Endothelial cell of umbilical vein (primary cell): Measurements from ENCODE around the gene INPP5F. TPM values are rescaled to one million over a fixed set of nuclear protein-coding genes. Genes with fewer than 3 reads are reported as not detected.

Source experiments
- BruUV-seq: library from RNA; stranded (reverse); fragments of 400-500 nt; replicated peaks from 2 replicates; lab custom pipeline; 2021; lab: Mats Ljungman, UMichigan
- CTCF ChIA-PET: fragments of 300-600, 350-600 bp; sonication (Branson Sonifier 250); formaldehyde crosslinking; loops from one replicate; lab custom pipeline; 2021; ENCODE audit warnings: antibody characterized with exemption, inconsistent platforms; lab: Charles Lee
- POLR2A ChIA-PET: fragments of 300-600, 350-600 bp; sonication (Branson Sonifier 250); formaldehyde crosslinking; loops from one replicate; lab custom pipeline; 2021; ENCODE audit warnings: antibody characterized with exemption, inconsistent platforms; lab: Charles Lee
- DNase-seq: peaks from one replicate; pipeline ENCODE4 v3.0.0-alpha.2; 2011; ENCODE audit warnings: low read depth, low spot score
- FAIRE-seq: peaks from 2 replicates; lab custom pipeline; 2011; peaks lifted over from hg19 to GRCh38; lab: Jason Lieb, UNC
- H2AFZ ChIP-seq: 2 replicates; pipeline ENCODE4 v1.6.0; 2012; ENCODE audit warnings: low read depth, low read length, control low read depth, inconsistent platforms
- H3K27ac ChIP-seq: 2 replicates; pipeline ENCODE4 v1.5.1; 2011; ENCODE audit warnings: low read depth, mild to moderate bottlenecking, control low read depth, low read length, moderate library complexity; ENCODE audit not compliant: insufficient read depth
- H3K27me3 ChIP-seq, 2 experiments: 2 replicates each; pipeline versions ENCODE4 v1.6.0 to v1.6.1; 2011; ENCODE audit warnings: low read length in 2 of 2, mixed read lengths in 1 of 2; ENCODE audit not compliant: control insufficient read depth in 2 of 2, insufficient read depth in 2 of 2
- H3K36me3 ChIP-seq, 2 experiments: 2 replicates in 1 of 2; 3 replicates in 1 of 2; pipeline ENCODE4 v1.5.1; 2011; ENCODE audit warnings: low read length in 2 of 2, mild to moderate bottlenecking in 1 of 2, moderate library complexity in 1 of 2; ENCODE audit not compliant: control insufficient read depth in 2 of 2, insufficient read depth in 2 of 2; ENCODE audit errors: extremely low read depth in 1 of 2
- H3K4me1 ChIP-seq: 3 replicates; pipeline ENCODE4 v1.5.1; 2011; ENCODE audit warnings: mild to moderate bottlenecking, low read length; ENCODE audit not compliant: control insufficient read depth, insufficient read depth; ENCODE audit errors: extremely low read depth
- H3K4me2 ChIP-seq: 2 replicates; pipeline ENCODE4 v1.6.1; 2011; ENCODE audit warnings: low read length, control low read depth, mixed read lengths; ENCODE audit not compliant: insufficient read depth
- H3K4me3 ChIP-seq, 3 experiments: fragments of 200-600 bp in 1 of 3; sonication (generic), shearing (Covaris generic) in 1 of 3; replicated peaks in 1 of 3; 2 replicates each; pipeline ENCODE4 v1.5.1; 2011 to 2016; ENCODE audit warnings: control low read depth in 3 of 3, low read length in 3 of 3, mild to moderate bottlenecking in 2 of 3, inconsistent platforms in 1 of 3, low read depth in 1 of 3, moderate library complexity in 1 of 3; ENCODE audit not compliant: insufficient read depth in 1 of 3
- H3K79me2 ChIP-seq: 2 replicates; pipeline ENCODE4 v1.6.0; 2012; ENCODE audit warnings: low read length, inconsistent platforms; ENCODE audit not compliant: control insufficient read depth, insufficient read depth
- H3K9ac ChIP-seq: replicated peaks from 2 replicates; pipeline ENCODE3; 2011; ENCODE audit warnings: low read length, control low read depth; ENCODE audit not compliant: insufficient read depth; ENCODE audit errors: extremely low read depth
- H3K9me1 ChIP-seq: replicated peaks from 3 replicates; pipeline ENCODE4 v1.6.0; 2011; ENCODE audit warnings: mild to moderate bottlenecking, low read length; ENCODE audit not compliant: control insufficient read depth, insufficient read depth; ENCODE audit errors: extremely low read depth
- H3K9me3 ChIP-seq: replicated peaks from 2 replicates; pipeline ENCODE4 v1.5.1; 2012; ENCODE audit warnings: low read length, inconsistent platforms; ENCODE audit not compliant: control insufficient read depth, insufficient read depth
- H4K20me1 ChIP-seq: replicated peaks from 2 replicates; pipeline ENCODE3; 2011; ENCODE audit warnings: mild to moderate bottlenecking, low read length; ENCODE audit not compliant: control insufficient read depth, insufficient read depth; ENCODE audit errors: extremely low read depth
- CTCF ChIP-seq, 2 donors: IDR thresholded peaks; 1 replicate in 1 of 2; 2 replicates in 1 of 2; pipeline ENCODE4 v1.5.1; 2011; ENCODE audit warnings: low read length in 2 of 2, mild to moderate bottlenecking in 2 of 2, moderate library complexity in 2 of 2, control low read depth in 1 of 2, inconsistent platforms in 1 of 2, low read depth in 1 of 2; ENCODE audit not compliant: insufficient read depth in 1 of 2; ENCODE audit errors: extremely low read depth in 1 of 2
- EZH2 ChIP-seq: IDR thresholded peaks from 2 replicates; pipeline ENCODE4 v1.6.1; 2012; ENCODE audit warnings: borderline replicate concordance, low read depth, mild to moderate bottlenecking, moderate library complexity, low read length, inconsistent platforms; ENCODE audit not compliant: severe bottlenecking
- FOS ChIP-seq: IDR thresholded peaks from 2 replicates; pipeline ENCODE4 v1.6.1; 2011; ENCODE audit warnings: mild to moderate bottlenecking, low read length, moderate library complexity, borderline replicate concordance; ENCODE audit not compliant: insufficient read depth
- GATA2 ChIP-seq: IDR thresholded peaks from 2 replicates; pipeline ENCODE4 v1.7.0; 2011; ENCODE audit warnings: low read depth, mild to moderate bottlenecking, moderate library complexity, mixed read lengths, low read length; ENCODE audit not compliant: insufficient read length, insufficient read depth
- JUN ChIP-seq: IDR thresholded peaks from 2 replicates; pipeline ENCODE4 v1.6.1; 2011; ENCODE audit warnings: borderline replicate concordance, low read depth; ENCODE audit not compliant: insufficient read length, insufficient read depth
- MAX ChIP-seq: IDR thresholded peaks from 2 replicates; pipeline ENCODE4 v1.6.1; 2011; ENCODE audit not compliant: insufficient read depth, insufficient read length
- MYC ChIP-seq: IDR thresholded peaks from one replicate; pipeline ENCODE4 v1.6.1; 2011; ENCODE audit warnings: mild to moderate bottlenecking, low read depth, low read length
- POLR2A ChIP-seq: IDR thresholded peaks from 2 replicates; pipeline ENCODE4 v1.6.1; 2012; ENCODE audit warnings: low read depth, mild to moderate bottlenecking, control low read depth, low read length
- POLR2AphosphoS5 ChIP-seq: IDR thresholded peaks from 2 replicates; pipeline ENCODE4 v1.6.1; 2012; ENCODE audit warnings: low read depth, mild to moderate bottlenecking, control low read depth, low read length, moderate library complexity; ENCODE audit not compliant: insufficient read depth
- dilution Hi-C: fragments of 300-500 bp; cut with MboI; formaldehyde crosslinking; loops from one replicate; pipeline ENCODE4 v1.15.0; 2019; ENCODE audit warnings: low sequenced_read_pairs; ENCODE audit not compliant: extremely low pct_ligation_motif_present
- intact Hi-C: fragments of 100-400 bp; cut with micrococcal nuclease; formaldehyde crosslinking; loops from one replicate; pipeline ENCODE4 v1.10.0; 2022
- polyA plus RNA-seq, 4 experiments: library from polyadenylated mRNA; depleted of rRNA in 3 of 4; stranded (reverse) in 3 of 4; unstranded in 1 of 4; fragments of >200 nt; gene quantifications; 2 replicates each; pipeline versions ENCODE4 v1.2.1 to v1.2.3, GENCODE V29; 2011 to 2012; ENCODE audit warnings: missing spikeins in 1 of 4
- total RNA-seq: library from RNA; stranded (reverse); gene quantifications from 2 replicates; pipeline ENCODE4 v1.2.3, GENCODE V29; 2021

The INPP5F gene
- total and polyA plus RNA-seq, 2 donors (not counting 3 experiments of a cell fraction or from before 2014, with no cell fraction given) = 6.1 to 20.3 TPM

- Histone ChIP-seq H3K9ac (no peak overlapping the region), H3K27me3 (no peaks in the 10 kb centered on the region), H3K9me1 (no peaks in the 10 kb centered on the region), H3K4me1 (peaks cover 12% of the 10 kb centered on the region), H4K20me1 (no peaks in the 10 kb centered on the region), H3K9me3 (no peaks in the 10 kb centered on the region), H3K79me2 (peaks cover 8% of the 10 kb centered on the region), H3K27ac (no peak overlapping the region), H2AFZ (no peak overlapping the region), H3K36me3 (no peaks in the 10 kb centered on the region), H3K4me3 (no peak overlapping the region), H3K4me2 (no peak overlapping the region)
- BruUV-seq = no TSS peak
- TF ChIP-seq FOS (no peak), GATA2 (no peak)
- intact Hi-C loops = no loop called here
- DNase-seq (no peak), FAIRE-seq (peak; percentile 54)
- ChIA-PET CTCF (no interaction called here), POLR2A (no interaction called here)
- dilution Hi-C loops = no loop called here
Measured at GRCh38 chr10:119777686-119778085, 51.8 kb downstream of the INPP5F start.

- Histone ChIP-seq H3K4me1 (peaks cover 20% of the 10 kb centered on the region), H3K36me3 (no peaks in the 10 kb centered on the region), H3K4me2 (peak overlapping the region; percentile 36), H3K9ac (no peak overlapping the region), H4K20me1 (no peaks in the 10 kb centered on the region), H3K79me2 (peaks cover 2% of the 10 kb centered on the region), H3K9me1 (no peaks in the 10 kb centered on the region), H3K27me3 (no peaks in the 10 kb centered on the region), H2AFZ (no peak overlapping the region), H3K27ac (peak overlapping the region; percentile 23), H3K4me3 (no peak overlapping the region), H3K9me3 (no peaks in the 10 kb centered on the region)
- TF ChIP-seq MAX (no peak), FOS (no peak), CTCF (IDR thresholded peaks at IDR 0.05; ENCODE audit: extremely low read depth in 1 of 2, insufficient read depth in 1 of 2, low read depth in 1 of 2, low read length in 2 of 2) (no peak), GATA2 (no peak), MYC (no peak), POLR2A (no peak), EZH2 (no peak), POLR2AphosphoS5 (no peak), JUN (no peak)
- CTCF ChIA-PET = no interaction called here
- dilution Hi-C loops (no loop called here), intact Hi-C loops (no loop called here)
- POLR2A ChIA-PET = no interaction called here
- BruUV-seq = no TSS peak
- DNase-seq = no peak
- no peak for FAIRE-seq
Measured at GRCh38 chr10:119778776-119779445, 53.1 kb downstream of the INPP5F start.
